Ascending aorta (tissue), 2 donors: Measurements from ENCODE around the gene MAP3K15. TPM values are rescaled to one million over a fixed set of nuclear protein-coding genes. Genes with fewer than 3 reads are reported as not detected.

Experiments
- DNase-seq, 2 donors: peaks; one replicate each; pipeline ENCODE4 v3.0.0-alpha.2; 2019; ENCODE audit warnings: low spot score in 2 of 2
- H3K27ac ChIP-seq, 2 donors: fragments of 200-600 bp; sonication (generic); one replicate each; pipeline ENCODE4 v1.5.1; 2016 to 2017; ENCODE audit warnings: mild to moderate bottlenecking in 1 of 2
- H3K27me3 ChIP-seq: fragments of 200-600 bp; sonication (generic); one replicate; pipeline ENCODE4 v1.5.1; 2017
- H3K36me3 ChIP-seq, 2 donors: fragments of 200-600 bp; sonication (generic); one replicate each; pipeline ENCODE4 v1.5.1; 2016
- H3K4me1 ChIP-seq, 2 donors: fragments of 200-600 bp; sonication (generic); one replicate each; pipeline ENCODE4 v1.5.1; 2016 to 2017; ENCODE audit warnings: mild to moderate bottlenecking in 1 of 2
- H3K4me3 ChIP-seq, 2 donors: fragments of 200-600 bp; sonication (generic); one replicate each; pipeline ENCODE4 v1.5.1; 2016 to 2017; ENCODE audit warnings: mild to moderate bottlenecking in 1 of 2
- H3K9me3 ChIP-seq, 2 donors: fragments of 200-600 bp; sonication (generic); one replicate each; pipeline ENCODE4 v1.5.1; 2016
- CTCF ChIP-seq, 3 experiments: fragments of 200-600 bp in 2 of 3; fragments of 450-650 bp in 1 of 3; sonication (generic) in 2 of 3; IDR thresholded peaks; one replicate each; pipeline ENCODE4 v1.5.1; 2016 to 2019; ENCODE audit warnings: antibody characterized with exemption in 3 of 3, mild to moderate bottlenecking in 1 of 3, moderate library complexity in 1 of 3
- intact Hi-C: fragments of 100-400 bp; cut with DNase I; formaldehyde crosslinking; loops from one replicate; pipeline ENCODE4 v1.15.1; 2023
- total RNA-seq: library from RNA; depleted of rRNA; stranded (reverse); fragments of >200 nt; gene quantifications from one replicate; pipeline ENCODE4 v1.1.0, GENCODE V29; 2016

Gene MAP3K15
- total RNA-seq, 1 donor from 2014 or later: 0.21 TPM

- DNase-seq: no peak
- no peak overlapping the region for H3K27ac ChIP-seq
- no peaks in the 10 kb centered on the region for H3K4me1 ChIP-seq
- H3K9me3 ChIP-seq: no peaks in the 10 kb centered on the region
- H3K4me3 ChIP-seq: no peak overlapping the region
- TF ChIP-seq CTCF (IDR thresholded peaks at IDR 0.05): peak; percentile 44 to 71 (median 60)
- H3K27me3 ChIP-seq: no peaks in the 10 kb centered on the region
- peaks cover 0 to 2% of the 10 kb centered on the region in 2 donors for H3K36me3 ChIP-seq
- intact Hi-C loops: loop anchor here (2.0 kb wide), 1 partner anchor 344 kb away; no protein-coding TSS in a partner anchor
Observed at GRCh38 chrX:19544693-19545305, 29.5 kb upstream of the MAP3K15 start.

- H3K27ac ChIP-seq: no peak overlapping the region
- no peaks in the 10 kb centered on the region for H3K4me1 ChIP-seq
- H3K36me3 ChIP-seq: peaks cover 0 to 2% of the 10 kb centered on the region in 2 donors
- TF ChIP-seq CTCF (IDR thresholded peaks at IDR 0.05): no peak
- no peak overlapping the region for H3K4me3 ChIP-seq
- DNase-seq: no peak
- no peaks in the 10 kb centered on the region for H3K9me3 ChIP-seq
- H3K27me3 ChIP-seq: no peaks in the 10 kb centered on the region
- intact Hi-C loops: loop anchor here (2.0 kb wide), 1 partner anchor 345 kb away; no protein-coding TSS in a partner anchor
Observed at GRCh38 chrX:19543951-19544381, 28.7 kb upstream of the MAP3K15 start.

- Histone ChIP-seq H3K36me3 (peaks cover 0 to 2% of the 10 kb centered on the region in 2 donors), H3K4me3 (no peak overlapping the region), H3K9me3 (no peaks in the 10 kb centered on the region), H3K27me3 (no peaks in the 10 kb centered on the region), H3K27ac (no peak overlapping the region), H3K4me1 (no peaks in the 10 kb centered on the region)
- intact Hi-C loops: no loop called here
- no peak for DNase-seq
- TF ChIP-seq CTCF (IDR thresholded peaks at IDR 0.05): no peak
Observed at GRCh38 chrX:19543020-19543715, 27.9 kb upstream of the MAP3K15 start.

GRCh38 chrX:19541931-19542330, 26.6 kb upstream of the MAP3K15 start:
- no peak for TF ChIP-seq CTCF (IDR thresholded peaks at IDR 0.05)
- Histone ChIP-seq H3K27ac (no peak overlapping the region), H3K4me1 (no peaks in the 10 kb centered on the region), H3K4me3 (no peak overlapping the region), H3K9me3 (no peaks in the 10 kb centered on the region), H3K27me3 (no peaks in the 10 kb centered on the region), H3K36me3 (peaks cover 0 to 2% of the 10 kb centered on the region in 2 donors)
- no peak for DNase-seq
- intact Hi-C loops: no loop called here

GRCh38 chrX:19541196-19541595, 25.9 kb upstream of the MAP3K15 start:
- no peaks in the 10 kb centered on the region for H3K9me3 ChIP-seq
- TF ChIP-seq CTCF (IDR thresholded peaks at IDR 0.05): no peak
- intact Hi-C loops: no loop called here
- H3K27me3 ChIP-seq: no peaks in the 10 kb centered on the region
- H3K36me3 ChIP-seq: peaks cover 0 to 2% of the 10 kb centered on the region in 2 donors
- no peak overlapping the region for H3K4me3 ChIP-seq
- no peak for DNase-seq
- no peaks in the 10 kb centered on the region for H3K4me1 ChIP-seq
- no peak overlapping the region for H3K27ac ChIP-seq
